HepG2 (cell line): ENCODE results near the gene MTSS2. TPM values are rescaled to one million over a fixed set of nuclear protein-coding genes. Genes with fewer than 3 reads are reported as not detected.

ENCODE experiments used
- AKAP8 ChIP-seq: sonication (generic); formaldehyde crosslinking; IDR thresholded peaks from 2 replicates; pipeline ENCODE4 v1.5.1; 2020; ENCODE audit warnings: mild to moderate bottlenecking, missing genetic modification reagents
- AKNA ChIP-seq: sonication (generic); formaldehyde crosslinking; IDR thresholded peaks from 2 replicates; pipeline ENCODE4 v1.4.0; 2020; ENCODE audit warnings: missing genetic modification reagents, borderline replicate concordance
- ARNTL ChIP-seq: sonication (generic); formaldehyde crosslinking; IDR thresholded peaks from 2 replicates; pipeline ENCODE4 v1.4.0; 2020; ENCODE audit warnings: mild to moderate bottlenecking, missing genetic modification reagents
- BORCS8-MEF2B ChIP-seq: sonication (generic); formaldehyde crosslinking; IDR thresholded peaks from 2 replicates; pipeline ENCODE4 v1.8.0; 2022; ENCODE audit warnings: mild to moderate bottlenecking, missing genetic modification reagents
- CCDC6 ChIP-seq: sonication (generic); formaldehyde crosslinking; IDR thresholded peaks from 2 replicates; pipeline ENCODE4 v1.8.1; 2022; ENCODE audit warnings: mild to moderate bottlenecking, missing genetic modification reagents, moderate library complexity
- GATAD2A ChIP-seq: IDR thresholded peaks from 2 replicates; pipeline ENCODE4 v1.6.1; 2016
- HDAC2 ChIP-seq: sonication (generic); formaldehyde crosslinking; IDR thresholded peaks from 2 replicates; pipeline ENCODE4 v1.4.0; 2020; ENCODE audit warnings: missing genetic modification reagents
- HNRNPLL ChIP-seq: fragments of 200-400 bp; formaldehyde crosslinking; IDR thresholded peaks from 2 replicates; pipeline ENCODE4 v1.6.1; 2017; ENCODE audit warnings: mild to moderate bottlenecking, low read depth, low read length; ENCODE audit not compliant: poor library complexity, severe bottlenecking
- PHF5A ChIP-seq: IDR thresholded peaks from one replicate; pipeline ENCODE4 v1.6.1; 2018; ENCODE audit warnings: low read depth, missing genetic modification reagents; ENCODE audit not compliant: unreplicated experiment
- RAD21 ChIP-seq: fragments of 450-650 bp; formaldehyde crosslinking; IDR thresholded peaks from 2 replicates; pipeline ENCODE4 v1.5.0; 2020; ENCODE audit warnings: mild to moderate bottlenecking
- SAP130 ChIP-seq: IDR thresholded peaks from 2 replicates; pipeline ENCODE4 v1.6.1; 2016; ENCODE audit warnings: low read depth
- SIX4 ChIP-seq: sonication (generic); formaldehyde crosslinking; IDR thresholded peaks from 2 replicates; pipeline ENCODE4 v1.4.0; 2020; ENCODE audit warnings: missing genetic modification reagents
- SRY ChIP-seq: sonication (generic); formaldehyde crosslinking; IDR thresholded peaks from 2 replicates; pipeline ENCODE4 v1.8.0; 2022; ENCODE audit warnings: mild to moderate bottlenecking, missing genetic modification reagents
- TERF1 ChIP-seq: sonication (generic); formaldehyde crosslinking; IDR thresholded peaks from 2 replicates; pipeline ENCODE4 v1.8.0; 2022; ENCODE audit warnings: mild to moderate bottlenecking, missing genetic modification reagents, moderate library complexity
- TFAP4 ChIP-seq: sonication (generic); IDR thresholded peaks from 2 replicates; pipeline ENCODE4 v1.6.1; 2016; ENCODE audit warnings: low read depth, borderline replicate concordance
- ZBTB46 ChIP-seq: sonication (generic); formaldehyde crosslinking; IDR thresholded peaks from 2 replicates; pipeline ENCODE4 v1.4.0; 2020; ENCODE audit warnings: mild to moderate bottlenecking, missing genetic modification reagents, borderline replicate concordance
- ZFX ChIP-seq: sonication (generic); formaldehyde crosslinking; IDR thresholded peaks from 2 replicates; pipeline ENCODE4 v1.4.0; 2020; ENCODE audit warnings: mild to moderate bottlenecking, low read depth, missing genetic modification reagents, moderate library complexity
- ZFY ChIP-seq: sonication (generic); formaldehyde crosslinking; IDR thresholded peaks from 2 replicates; pipeline ENCODE4 v1.4.0; 2020; ENCODE audit warnings: missing genetic modification reagents
- ZNF543 ChIP-seq: sonication (generic); formaldehyde crosslinking; IDR thresholded peaks from 2 replicates; pipeline ENCODE4 v1.4.0; 2020; ENCODE audit warnings: mild to moderate bottlenecking, missing genetic modification reagents
- ZNF639 ChIP-seq: conservative IDR thresholded peaks from 2 replicates; pipeline ENCODE4 v1.6.1; 2018; ENCODE audit warnings: missing genetic modification reagents
- ZSCAN25 ChIP-seq: sonication (generic); formaldehyde crosslinking; IDR thresholded peaks from 2 replicates; pipeline ENCODE4 v1.8.0; 2022; ENCODE audit warnings: mild to moderate bottlenecking, missing genetic modification reagents
- polyA plus RNA-seq, 8 experiments: library from polyadenylated mRNA; depleted of rRNA in 3 of 8; stranded (reverse) in 7 of 8; unstranded in 1 of 8; fragments of >200 nt; fragmentation: Illumina TruSeq in 4 of 8; extraction: Trizol in 4 of 8; gene quantifications; 2 replicates each; pipeline versions ENCODE4 v1.2.1 to v1.2.3, GENCODE V29; 2011 to 2016; ENCODE audit warnings: low read depth in 4 of 8, missing spikeins in 1 of 8, mixed read lengths in 1 of 8; ENCODE audit not compliant: insufficient read depth in 1 of 8
- total RNA-seq, 5 experiments: library from RNA; depleted of rRNA; stranded (reverse); fragments of >200 nt; fragmentation: Illumina TruSeq; extraction: Trizol; gene quantifications; 2 replicates each; pipeline ENCODE4 v1.2.3, GENCODE V29; 2016; ENCODE audit warnings: low read depth in 1 of 5

The MTSS2 gene
- total and polyA plus RNA-seq, 2 of the 13 experiments (the other 11 are each of a cell fraction or from before 2014, with no cell fraction given): 132 to 242 TPM

GRCh38 chr16:70687102-70687511, 1.3 kb upstream of the MTSS2 start (continued):
- no peak for TF ChIP-seq AKNA (CRISPR knock-in tag)
- TF ChIP-seq ZNF543 (CRISPR knock-in tag): 0 out of 2 replicates have a peak, but pooled peaks have one; percentile 11
- TF ChIP-seq HDAC2 (CRISPR knock-in tag): peak; percentile 40; the same call in 1 of the 2 replicates
- peak; percentile 96 for TF ChIP-seq SIX4 (CRISPR knock-in tag)
- no peak for TF ChIP-seq CCDC6 (CRISPR knock-in tag)
- TF ChIP-seq TERF1: no peak
- TF ChIP-seq HNRNPLL: no peak
- 0 out of 2 replicates have a peak, but pooled peaks have one; percentile 72 for TF ChIP-seq ZBTB46 (CRISPR knock-in tag)
- 0 out of 2 replicates have a peak, but pooled peaks have one; percentile 48 for TF ChIP-seq SRY (CRISPR knock-in tag)
- TF ChIP-seq GATAD2A: peak; percentile 16; the same call in 1 of the 2 replicates
- TF ChIP-seq TFAP4: peak; percentile 74; the same call in 1 of the 2 replicates
- peak; percentile 55; the same call in 1 of the 2 replicates for TF ChIP-seq ARNTL (CRISPR knock-in tag)
- TF ChIP-seq ZFY: peak; percentile 43
- TF ChIP-seq ZSCAN25 (CRISPR knock-in tag): no peak
- TF ChIP-seq AKAP8 (CRISPR knock-in tag): no peak
- TF ChIP-seq PHF5A (CRISPR knock-in tag): no peak
- TF ChIP-seq ZNF639: no peak
- TF ChIP-seq ZFX (CRISPR knock-in tag): peak; percentile 64
- peak; percentile 64; the same call in 1 of the 2 replicates for TF ChIP-seq BORCS8-MEF2B (CRISPR knock-in tag)
- 0 out of 2 replicates have a peak, but pooled peaks have one; percentile 21 for TF ChIP-seq RAD21
- TF ChIP-seq SAP130 (CRISPR knock-in tag): 0 out of 2 replicates have a peak, but pooled peaks have one; percentile 32
